ENCODE measurements around the gene PACRG.

Gene PACRG

GRCh38 chr6:163137398-163137881 lies 409.7 kb downstream of the PACRG start:
- no peak for DNase-seq (ENCODE audit: low read depth)

- no peak for DNase-seq (ENCODE audit: low read depth)
These were observed 418.3 kb downstream of the PACRG start for GRCh38 chr6:163146036-163146435.

GRCh38 chr6:163147994-163148393 lies 420.2 kb downstream of the PACRG start:
- DNase-seq (ENCODE audit: low read depth): no peak

- DNase-seq (ENCODE audit: low read depth): no peak
These were observed 420.9 kb downstream of the PACRG start for GRCh38 chr6:163148451-163149278.

- DNase-seq (ENCODE audit: low read depth): no peak
These were observed 421.6 kb downstream of the PACRG start for GRCh38 chr6:163149279-163149848.

GRCh38 chr6:163151212-163151611 lies 423.4 kb downstream of the PACRG start:
- DNase-seq (ENCODE audit: low read depth): no peak

GRCh38 chr6:163152701-163153100 lies 424.9 kb downstream of the PACRG start:
- no peak for DNase-seq (ENCODE audit: low read depth)

- DNase-seq (ENCODE audit: low read depth): no peak
These were observed 431.3 kb downstream of the PACRG start for GRCh38 chr6:163159110-163159509.

GRCh38 chr6:163159689-163160088 lies 431.9 kb downstream of the PACRG start:
- no peak for DNase-seq (ENCODE audit: low read depth)

- no peak for DNase-seq (ENCODE audit: low read depth)
These were observed 434.5 kb downstream of the PACRG start for GRCh38 chr6:163162007-163162873.

GRCh38 chr6:163162874-163163213 lies 435.1 kb downstream of the PACRG start:
- no peak for DNase-seq (ENCODE audit: low read depth)

- DNase-seq (ENCODE audit: low read depth): no peak
These were observed 436.6 kb downstream of the PACRG start for GRCh38 chr6:163164175-163164900.

GRCh38 chr6:163165155-163165910 lies 437.6 kb downstream of the PACRG start:
- no peak for DNase-seq (ENCODE audit: low read depth)

- DNase-seq (ENCODE audit: low read depth): no peak
These were observed 438.1 kb downstream of the PACRG start for GRCh38 chr6:163165922-163166321.

- DNase-seq (ENCODE audit: low read depth): no peak
These were observed 438.7 kb downstream of the PACRG start for GRCh38 chr6:163166507-163166906.

- no peak for DNase-seq (ENCODE audit: low read depth)
These were observed 441.7 kb downstream of the PACRG start for GRCh38 chr6:163169521-163169920.

GRCh38 chr6:163170294-163170883 lies 442.6 kb downstream of the PACRG start:
- no peak for DNase-seq (ENCODE audit: low read depth)

- DNase-seq (ENCODE audit: low read depth): no peak
These were observed 446.0 kb downstream of the PACRG start for GRCh38 chr6:163173741-163174140.

- no peak for DNase-seq (ENCODE audit: low read depth)
These were observed 447.5 kb downstream of the PACRG start for GRCh38 chr6:163175301-163175700.

- no peak for DNase-seq (ENCODE audit: low read depth)
These were observed 448.3 kb downstream of the PACRG start for GRCh38 chr6:163176097-163176496.

- DNase-seq (ENCODE audit: low read depth): no peak
These were observed 449.2 kb downstream of the PACRG start for GRCh38 chr6:163177007-163177406.
